CD4-positive, alpha-beta T cell treated with Interferon alpha-2 for 1 hour (primary cell): ENCODE measurements around the gene CHSY1.
A peak's percentile ranks its signal among the peaks of the same experiment; 100 is the strongest.

Experiments used
- DNase-seq, 2 donors: peaks; one replicate each; pipeline ENCODE4 v3.0.0-alpha.2; 2020 to 2022

CHSY1 gene

GRCh38 chr15:101210058-101210457 lies 41.8 kb downstream of the CHSY1 start:
- DNase-seq: no peak

- no peak for DNase-seq
Measured at GRCh38 chr15:101209285-101209845, 42.5 kb downstream of the CHSY1 start.

- DNase-seq: peak in 1 of 2 donors; percentile 58
Measured at GRCh38 chr15:101207867-101208288, 44.0 kb downstream of the CHSY1 start.

GRCh38 chr15:101206176-101206591 lies 45.7 kb downstream of the CHSY1 start:
- DNase-seq: peak; percentile 17 to 56

- DNase-seq: no peak
Measured at GRCh38 chr15:101204739-101205535, 46.9 kb downstream of the CHSY1 start.

- DNase-seq: no peak
Measured at GRCh38 chr15:101203607-101204189, 48.1 kb downstream of the CHSY1 start.

- DNase-seq: no peak
Measured at GRCh38 chr15:101203029-101203573, 48.7 kb downstream of the CHSY1 start.

GRCh38 chr15:101201411-101202174 lies 50.3 kb downstream of the CHSY1 start:
- peak in 1 of 2 donors; percentile 73 for DNase-seq

GRCh38 chr15:101200181-101200580 lies 51.7 kb downstream of the CHSY1 start:
- no peak for DNase-seq

- DNase-seq: no peak
Measured at GRCh38 chr15:101198800-101199199, 53.0 kb downstream of the CHSY1 start.

- no peak for DNase-seq
Measured at GRCh38 chr15:101198031-101198575, 53.7 kb downstream of the CHSY1 start.

GRCh38 chr15:101194546-101195125 lies 57.2 kb downstream of the CHSY1 start:
- no peak for DNase-seq

GRCh38 chr15:101193806-101194545 lies 57.9 kb downstream of the CHSY1 start:
- DNase-seq: no peak

- DNase-seq: no peak
Measured at GRCh38 chr15:101193120-101193644, 58.7 kb downstream of the CHSY1 start.

GRCh38 chr15:101192081-101192480 lies 59.8 kb downstream of the CHSY1 start:
- no peak for DNase-seq

- no peak for DNase-seq
Measured at GRCh38 chr15:101191242-101191641, 60.6 kb downstream of the CHSY1 start.

GRCh38 chr15:101190092-101190595 lies 61.7 kb downstream of the CHSY1 start:
- DNase-seq: no peak

- DNase-seq: no peak
Measured at GRCh38 chr15:101189409-101190091, 62.3 kb downstream of the CHSY1 start.

GRCh38 chr15:101188637-101189408 lies 63.0 kb downstream of the CHSY1 start:
- no peak for DNase-seq
